Tibial nerve (tissue), 4 donors: ENCODE results near the gene FAIM2.

Source experiments
- CTCF ChIP-seq, 5 experiments: fragments of 200-600 bp in 3 of 5; fragments of 450-650 bp in 2 of 5; sonication (generic) in 3 of 5; IDR thresholded peaks; one replicate each; pipeline ENCODE4 v1.5.1; 2016 to 2019; ENCODE audit warnings: antibody characterized with exemption in 5 of 5, mild to moderate bottlenecking in 3 of 5, moderate library complexity in 2 of 5
- EP300 ChIP-seq, 2 donors: sonication (generic); formaldehyde crosslinking; IDR thresholded peaks; one replicate each; pipeline ENCODE4 v1.6.1; 2017; ENCODE audit warnings: antibody characterized with exemption in 2 of 2, mild to moderate bottlenecking in 1 of 2
- POLR2A ChIP-seq, 2 donors: fragments of 450-650 bp; IDR thresholded peaks; one replicate each; pipeline ENCODE4 v1.6.1; 2017; ENCODE audit warnings: antibody characterized with exemption in 2 of 2, mild to moderate bottlenecking in 2 of 2, moderate library complexity in 2 of 2

GRCh38 chr12:49947593-49948226 lies 44.0 kb upstream of the FAIM2 start:
- TF ChIP-seq CTCF (IDR thresholded peaks at IDR 0.05) = no peak
- TF ChIP-seq EP300 (IDR thresholded peaks at IDR 0.05) = no peak
- TF ChIP-seq POLR2A (IDR thresholded peaks at IDR 0.05) = no peak
